Measurements from ENCODE around the gene SHH.

SHH gene

GRCh38 chr7:155766386-155766785, 45.9 kb downstream of the SHH start:
- DNase-seq (ENCODE audit: low read depth in 1 of 2, low spot score in 1 of 2) = no peak

GRCh38 chr7:155765458-155765857, 46.8 kb downstream of the SHH start:
- no peak for DNase-seq (ENCODE audit: low read depth in 1 of 2, low spot score in 1 of 2)

- DNase-seq (ENCODE audit: low read depth in 1 of 2, low spot score in 1 of 2) = no peak
Measured at GRCh38 chr7:155764438-155764793, 47.8 kb downstream of the SHH start.

- DNase-seq (ENCODE audit: low read depth in 1 of 2, low spot score in 1 of 2) = no peak
Measured at GRCh38 chr7:155763691-155764437, 48.4 kb downstream of the SHH start.

GRCh38 chr7:155763122-155763521, 49.1 kb downstream of the SHH start:
- DNase-seq (ENCODE audit: low read depth in 1 of 2, low spot score in 1 of 2) = no peak

- no peak for DNase-seq (ENCODE audit: low read depth in 1 of 2, low spot score in 1 of 2)
Measured at GRCh38 chr7:155762655-155763054, 49.6 kb downstream of the SHH start.

- DNase-seq (ENCODE audit: low read depth in 1 of 2, low spot score in 1 of 2) = no peak
Measured at GRCh38 chr7:155762036-155762435, 50.2 kb downstream of the SHH start.

GRCh38 chr7:155761162-155761561, 51.1 kb downstream of the SHH start:
- DNase-seq (ENCODE audit: low read depth in 1 of 2, low spot score in 1 of 2) = no peak

- DNase-seq (ENCODE audit: low read depth in 1 of 2, low spot score in 1 of 2) = no peak
Measured at GRCh38 chr7:155759740-155760430, 52.4 kb downstream of the SHH start.

GRCh38 chr7:155758348-155758747, 53.9 kb downstream of the SHH start:
- no peak for DNase-seq (ENCODE audit: low read depth in 1 of 2, low spot score in 1 of 2)

- DNase-seq (ENCODE audit: low read depth in 1 of 2, low spot score in 1 of 2) = no peak
Measured at GRCh38 chr7:155756322-155756721, 55.9 kb downstream of the SHH start.

- no peak for DNase-seq (ENCODE audit: low read depth in 1 of 2, low spot score in 1 of 2)
Measured at GRCh38 chr7:155755026-155755425, 57.2 kb downstream of the SHH start.

- no peak for DNase-seq (ENCODE audit: low read depth in 1 of 2, low spot score in 1 of 2)
Measured at GRCh38 chr7:155754165-155754564, 58.1 kb downstream of the SHH start.

GRCh38 chr7:155753446-155753965, 58.8 kb downstream of the SHH start:
- no peak for DNase-seq (ENCODE audit: low read depth in 1 of 2, low spot score in 1 of 2)

- DNase-seq (ENCODE audit: low read depth in 1 of 2, low spot score in 1 of 2) = no peak
Measured at GRCh38 chr7:155752756-155753445, 59.4 kb downstream of the SHH start.

GRCh38 chr7:155751409-155751808, 60.9 kb downstream of the SHH start:
- DNase-seq (ENCODE audit: low read depth in 1 of 2, low spot score in 1 of 2) = no peak

GRCh38 chr7:155750255-155751125, 61.8 kb downstream of the SHH start:
- DNase-seq (ENCODE audit: low read depth in 1 of 2, low spot score in 1 of 2) = no peak
